ENCODE measurements around the gene BLID.

Gene BLID

DNA sequence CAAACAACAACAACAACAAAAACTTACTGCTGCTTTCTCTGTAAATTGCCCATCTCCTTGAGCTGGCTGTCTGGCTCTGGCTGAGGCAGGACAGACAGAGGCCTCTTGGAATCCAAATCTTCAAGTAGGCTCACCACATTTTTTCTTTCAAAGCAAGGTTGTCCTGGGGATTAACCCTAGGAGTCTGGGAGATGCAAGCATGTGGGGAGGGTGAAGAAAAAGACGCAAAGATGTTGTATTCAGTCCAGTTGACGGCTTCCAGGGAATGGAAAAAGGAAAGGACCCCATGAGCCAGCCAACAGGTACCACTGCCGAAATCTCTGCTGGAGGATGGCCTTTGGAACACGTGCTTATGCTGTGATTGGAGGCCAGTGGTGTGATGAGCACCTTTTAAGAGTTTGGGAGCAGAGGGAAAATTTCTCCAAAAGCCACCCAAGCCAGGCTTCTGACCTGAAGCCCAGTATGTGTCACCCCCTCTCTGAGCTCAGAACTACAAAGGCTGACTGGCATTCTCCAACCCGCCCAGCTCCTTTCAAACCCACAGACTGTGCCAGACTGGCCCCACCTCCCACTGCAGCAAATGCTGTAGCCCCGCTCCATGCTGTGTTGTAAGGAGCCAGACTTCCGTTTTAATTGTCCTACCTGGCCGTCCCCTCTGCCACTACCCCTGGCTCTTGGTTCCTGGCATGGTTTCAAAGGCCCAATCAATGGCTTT lies 10.8 kb downstream of the BLID start:
- H3K4me1 ChIP-seq (ENCODE audit: control insufficient read depth in 2 of 2, insufficient read depth in 2 of 2, low read length in 2 of 2) = no peaks in the 10 kb centered on the region
- no peak overlapping the region for H3K4me3 ChIP-seq (ENCODE audit: low read length in 2 of 2)
- no peak overlapping the region for H3K27ac ChIP-seq (ENCODE audit: low read depth in 2 of 2, low read length in 2 of 2)
- no peaks in the 10 kb centered on the region for H3K36me3 ChIP-seq (ENCODE audit: control insufficient read depth in 2 of 2, insufficient read depth in 2 of 2, low read length in 2 of 2)
- H3K27me3 ChIP-seq (ENCODE audit: control insufficient read depth in 2 of 2, insufficient read depth in 2 of 2, low read length in 2 of 2) = peaks cover 0 to 2% of the 10 kb centered on the region in 2 donors
- H3K9me3 ChIP-seq (ENCODE audit: control insufficient read depth in 2 of 2, low read length in 2 of 2) = no peaks in the 10 kb centered on the region
- no peak overlapping the region for H3K9ac ChIP-seq (ENCODE audit: low read depth in 1 of 2, low read length in 2 of 2)

DNA sequence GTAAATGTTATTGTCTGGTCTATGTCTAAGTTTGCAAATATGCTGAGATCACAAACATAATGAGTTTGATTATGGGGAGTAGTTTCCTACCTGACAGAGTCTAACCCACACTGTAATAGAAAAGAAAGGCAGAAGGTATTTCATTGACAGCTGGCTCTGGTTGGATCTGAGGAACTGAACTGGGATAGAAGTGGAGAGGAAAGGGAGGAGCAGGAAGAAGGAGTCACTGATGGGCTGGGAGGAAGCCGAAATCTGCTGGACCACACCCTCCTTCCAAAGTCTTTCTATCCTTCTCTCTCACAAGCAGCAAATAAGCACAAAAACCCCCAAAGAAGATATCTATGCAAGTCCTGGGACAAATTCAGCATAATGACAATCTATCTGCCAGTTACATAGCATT lies 11.7 kb downstream of the BLID start:
- no peak overlapping the region for H3K4me3 ChIP-seq (ENCODE audit: low read length in 2 of 2)
- H3K4me1 ChIP-seq (ENCODE audit: control insufficient read depth in 2 of 2, insufficient read depth in 2 of 2, low read length in 2 of 2) = no peaks in the 10 kb centered on the region
- no peaks in the 10 kb centered on the region for H3K9me3 ChIP-seq (ENCODE audit: control insufficient read depth in 2 of 2, low read length in 2 of 2)
- no peak overlapping the region for H3K9ac ChIP-seq (ENCODE audit: low read depth in 1 of 2, low read length in 2 of 2)
- no peaks in the 10 kb centered on the region for H3K36me3 ChIP-seq (ENCODE audit: control insufficient read depth in 2 of 2, insufficient read depth in 2 of 2, low read length in 2 of 2)
- peaks cover 0 to 2% of the 10 kb centered on the region in 2 donors for H3K27me3 ChIP-seq (ENCODE audit: control insufficient read depth in 2 of 2, insufficient read depth in 2 of 2, low read length in 2 of 2)
- no peak overlapping the region for H3K27ac ChIP-seq (ENCODE audit: low read depth in 2 of 2, low read length in 2 of 2)

DNA sequence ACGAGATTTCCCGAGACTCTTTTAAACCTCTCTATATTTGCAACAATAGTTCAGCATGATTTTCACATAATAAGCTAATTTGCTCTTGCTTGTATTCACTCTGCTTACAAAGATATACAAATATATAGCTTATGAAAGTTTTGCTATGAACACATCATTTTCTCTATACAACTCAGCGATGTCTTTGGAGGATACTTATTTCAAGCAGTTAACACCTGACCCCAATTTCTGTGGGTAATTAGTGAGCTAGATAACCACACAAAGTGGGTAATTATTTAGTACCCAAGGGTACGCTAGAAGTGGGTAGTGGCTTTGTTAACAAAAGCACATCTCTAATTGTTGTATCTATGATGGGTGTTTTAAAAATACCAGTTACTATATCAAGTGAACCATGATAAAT lies 12.3 kb downstream of the BLID start:
- no peak overlapping the region for H3K27ac ChIP-seq (ENCODE audit: low read depth in 2 of 2, low read length in 2 of 2)
- H3K4me1 ChIP-seq (ENCODE audit: control insufficient read depth in 2 of 2, insufficient read depth in 2 of 2, low read length in 2 of 2) = no peaks in the 10 kb centered on the region
- H3K9me3 ChIP-seq (ENCODE audit: control insufficient read depth in 2 of 2, low read length in 2 of 2) = no peaks in the 10 kb centered on the region
- no peak overlapping the region for H3K4me3 ChIP-seq (ENCODE audit: low read length in 2 of 2)
- no peak overlapping the region for H3K9ac ChIP-seq (ENCODE audit: low read depth in 1 of 2, low read length in 2 of 2)
- peaks cover 0 to 2% of the 10 kb centered on the region in 2 donors for H3K27me3 ChIP-seq (ENCODE audit: control insufficient read depth in 2 of 2, insufficient read depth in 2 of 2, low read length in 2 of 2)
- H3K36me3 ChIP-seq (ENCODE audit: control insufficient read depth in 2 of 2, insufficient read depth in 2 of 2, low read length in 2 of 2) = no peaks in the 10 kb centered on the region

DNA sequence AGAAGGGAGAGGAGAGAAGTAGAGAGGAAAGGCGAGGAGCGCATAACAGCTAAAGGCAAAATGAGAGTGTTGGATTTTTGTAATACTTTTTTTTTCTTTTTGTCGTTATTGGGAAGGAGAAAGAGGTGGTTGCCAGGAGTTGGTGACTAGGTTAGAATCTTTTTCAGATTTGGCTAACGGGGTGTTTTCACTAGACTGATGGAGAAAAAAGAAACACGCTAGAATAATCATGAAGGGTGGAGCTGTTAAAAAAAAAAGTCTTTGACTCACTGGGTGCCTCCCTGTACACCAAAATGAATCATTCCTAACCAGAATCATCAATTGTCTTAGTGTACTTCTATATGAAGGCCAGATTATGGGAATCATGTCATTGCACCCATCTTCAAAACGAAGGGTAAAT lies 12.7 kb downstream of the BLID start:
- Histone ChIP-seq H3K9me3 (ENCODE audit: control insufficient read depth in 2 of 2, low read length in 2 of 2) (no peaks in the 10 kb centered on the region), H3K4me3 (ENCODE audit: low read length in 2 of 2) (no peak overlapping the region), H3K9ac (ENCODE audit: low read depth in 1 of 2, low read length in 2 of 2) (no peak overlapping the region), H3K4me1 (ENCODE audit: control insufficient read depth in 2 of 2, insufficient read depth in 2 of 2, low read length in 2 of 2) (no peaks in the 10 kb centered on the region), H3K27ac (ENCODE audit: low read depth in 2 of 2, low read length in 2 of 2) (no peak overlapping the region), H3K36me3 (ENCODE audit: control insufficient read depth in 2 of 2, insufficient read depth in 2 of 2, low read length in 2 of 2) (no peaks in the 10 kb centered on the region), H3K27me3 (ENCODE audit: control insufficient read depth in 2 of 2, insufficient read depth in 2 of 2, low read length in 2 of 2) (peaks cover 0 to 2% of the 10 kb centered on the region in 2 donors)

DNA sequence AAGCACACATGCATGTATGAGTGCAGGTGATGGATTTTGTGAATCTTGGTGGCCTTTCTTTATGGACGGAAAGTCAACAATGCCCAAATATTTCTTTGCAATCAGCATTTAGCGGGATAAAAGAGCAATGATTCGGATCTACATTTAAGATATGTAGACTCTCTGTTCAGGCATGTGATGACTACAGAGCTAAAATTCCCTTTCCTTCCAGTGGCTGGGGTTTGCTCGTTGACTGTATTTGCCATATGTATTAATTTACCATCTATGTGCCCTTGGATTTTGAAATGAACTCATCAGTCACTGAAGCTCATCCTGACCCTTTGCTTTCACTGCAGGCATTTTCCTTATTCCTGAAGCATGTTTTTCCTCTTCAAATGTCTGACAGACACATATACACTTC lies 13.6 kb downstream of the BLID start:
- no peaks in the 10 kb centered on the region for H3K9me3 ChIP-seq (ENCODE audit: control insufficient read depth in 2 of 2, low read length in 2 of 2)
- peaks cover 0 to 2% of the 10 kb centered on the region in 2 donors for H3K27me3 ChIP-seq (ENCODE audit: control insufficient read depth in 2 of 2, insufficient read depth in 2 of 2, low read length in 2 of 2)
- H3K4me3 ChIP-seq (ENCODE audit: low read length in 2 of 2) = no peak overlapping the region
- H3K36me3 ChIP-seq (ENCODE audit: control insufficient read depth in 2 of 2, insufficient read depth in 2 of 2, low read length in 2 of 2) = no peaks in the 10 kb centered on the region
- H3K27ac ChIP-seq (ENCODE audit: low read depth in 2 of 2, low read length in 2 of 2) = no peak overlapping the region
- no peak overlapping the region for H3K9ac ChIP-seq (ENCODE audit: low read depth in 1 of 2, low read length in 2 of 2)
- H3K4me1 ChIP-seq (ENCODE audit: control insufficient read depth in 2 of 2, insufficient read depth in 2 of 2, low read length in 2 of 2) = no peaks in the 10 kb centered on the region

DNA sequence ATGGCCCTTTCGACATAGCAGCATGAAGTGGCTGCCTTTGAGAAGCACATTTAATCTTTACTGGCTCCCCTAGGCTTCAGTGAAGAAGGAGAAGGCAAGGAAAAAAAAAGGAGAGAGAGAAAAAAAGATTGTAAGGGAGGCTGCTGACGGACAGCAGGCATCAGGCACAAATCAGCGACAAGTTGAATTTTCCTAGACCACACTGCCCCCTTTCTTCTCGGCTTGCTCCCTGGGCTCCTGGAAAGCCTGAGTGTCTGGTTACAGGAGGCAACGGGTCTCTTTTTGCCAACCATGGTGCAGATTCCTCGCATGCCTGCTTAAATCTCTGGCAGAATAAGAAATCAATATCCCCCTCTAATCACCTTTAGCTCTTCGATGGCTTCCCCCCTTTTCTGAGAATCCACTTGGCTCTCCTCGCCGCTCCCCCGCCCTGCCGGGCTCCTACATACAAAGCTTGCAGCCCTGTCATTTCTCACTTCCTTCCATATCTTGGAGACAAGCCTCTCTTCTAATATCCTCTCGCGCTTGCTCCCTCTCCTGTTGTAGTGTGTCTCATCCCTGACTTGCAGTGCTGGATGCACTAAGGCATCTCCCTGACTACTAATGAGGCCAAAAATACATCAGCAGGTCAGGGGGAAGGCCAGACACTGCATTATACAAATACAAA lies 14.3 kb downstream of the BLID start:
- H3K27me3 ChIP-seq (ENCODE audit: control insufficient read depth in 2 of 2, insufficient read depth in 2 of 2, low read length in 2 of 2) = peaks cover 0 to 2% of the 10 kb centered on the region in 2 donors
- peak overlapping the region in 1 of 2 donors; percentile 63 for H3K4me3 ChIP-seq (ENCODE audit: low read length in 2 of 2)

DNA sequence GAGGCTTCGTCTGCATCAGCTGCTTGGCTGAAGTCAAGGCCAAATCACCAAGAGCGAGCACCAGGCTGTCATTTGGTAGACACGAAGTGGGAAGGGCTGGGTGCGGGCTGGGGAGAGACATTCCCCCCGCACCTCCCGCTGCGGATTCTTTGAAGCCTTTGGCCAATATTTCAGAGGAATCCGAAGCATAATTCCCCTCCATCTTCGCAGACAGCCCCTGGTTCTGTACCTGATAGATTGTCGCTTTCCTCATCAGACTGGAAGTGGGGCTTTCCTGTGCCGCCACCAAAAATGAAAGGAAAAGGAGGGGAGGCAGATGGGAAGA lies 15.3 kb downstream of the BLID start:
- Histone ChIP-seq H3K27ac (ENCODE audit: low read depth in 2 of 2, low read length in 2 of 2) (peak overlapping the region; percentile 10 to 52), H3K9ac (ENCODE audit: low read depth in 1 of 2, low read length in 2 of 2) (peak overlapping the region in 1 of 2 donors; percentile 51), H3K27me3 (ENCODE audit: control insufficient read depth in 2 of 2, insufficient read depth in 2 of 2, low read length in 2 of 2) (peaks cover 0 to 2% of the 10 kb centered on the region in 2 donors), H3K4me3 (ENCODE audit: low read length in 2 of 2) (peak overlapping the region; percentile 26 to 63), H3K9me3 (ENCODE audit: control insufficient read depth in 2 of 2, low read length in 2 of 2) (no peaks in the 10 kb centered on the region), H3K36me3 (ENCODE audit: control insufficient read depth in 2 of 2, insufficient read depth in 2 of 2, low read length in 2 of 2) (no peaks in the 10 kb centered on the region), H3K4me1 (ENCODE audit: control insufficient read depth in 2 of 2, insufficient read depth in 2 of 2, low read length in 2 of 2) (no peaks in the 10 kb centered on the region)

More for the DNA sequence above, 14.3 kb downstream of the BLID start:
- H3K9me3 ChIP-seq (ENCODE audit: control insufficient read depth in 2 of 2, low read length in 2 of 2) = no peaks in the 10 kb centered on the region
- peak overlapping the region in 1 of 2 donors; percentile 52 for H3K27ac ChIP-seq (ENCODE audit: low read depth in 2 of 2, low read length in 2 of 2)
- H3K9ac ChIP-seq (ENCODE audit: low read depth in 1 of 2, low read length in 2 of 2) = no peak overlapping the region
- H3K36me3 ChIP-seq (ENCODE audit: control insufficient read depth in 2 of 2, insufficient read depth in 2 of 2, low read length in 2 of 2) = no peaks in the 10 kb centered on the region
- no peaks in the 10 kb centered on the region for H3K4me1 ChIP-seq (ENCODE audit: control insufficient read depth in 2 of 2, insufficient read depth in 2 of 2, low read length in 2 of 2)

DNA sequence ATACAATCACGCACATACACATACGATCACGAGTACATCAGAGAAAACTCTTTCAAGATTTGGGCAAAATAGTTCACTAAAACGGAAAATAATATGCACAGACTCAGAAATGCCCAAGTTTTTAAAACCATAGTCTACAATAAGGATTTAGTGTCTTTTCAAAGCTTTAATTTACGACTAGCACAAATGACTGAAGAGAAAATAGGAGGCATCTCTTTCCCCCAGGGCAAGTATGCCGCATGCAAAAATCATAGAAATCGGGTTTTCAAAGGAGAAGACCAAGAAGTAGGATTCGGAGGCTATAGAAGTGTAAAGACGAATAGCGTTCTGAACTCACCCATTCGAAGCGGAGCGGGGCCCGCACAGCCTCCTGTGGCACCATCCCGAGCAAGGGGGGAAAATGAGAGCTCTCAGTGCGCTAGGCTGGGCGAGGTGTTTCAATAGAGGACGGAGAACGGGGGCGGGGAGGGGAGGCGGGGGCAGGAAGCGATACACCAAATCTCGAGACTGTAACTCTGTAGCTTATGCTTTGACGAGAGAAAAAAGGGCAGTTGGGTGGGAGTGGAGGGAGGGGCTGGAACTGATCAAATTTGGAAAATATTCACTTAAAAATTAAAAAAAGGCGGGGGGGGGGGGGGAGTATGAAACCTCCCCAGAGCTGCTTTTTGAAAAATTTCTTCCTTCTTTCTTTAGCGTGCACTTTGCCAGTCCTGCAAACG lies 15.8 kb downstream of the BLID start:
- Histone ChIP-seq H3K27me3 (ENCODE audit: control insufficient read depth in 2 of 2, insufficient read depth in 2 of 2, low read length in 2 of 2) (peaks cover 0 to 2% of the 10 kb centered on the region in 2 donors), H3K4me3 (ENCODE audit: low read length in 2 of 2) (peak overlapping the region; percentile 26 to 63), H3K4me1 (ENCODE audit: control insufficient read depth in 2 of 2, insufficient read depth in 2 of 2, low read length in 2 of 2) (no peaks in the 10 kb centered on the region), H3K27ac (ENCODE audit: low read depth in 2 of 2, low read length in 2 of 2) (peak overlapping the region; percentile 10 to 52), H3K9me3 (ENCODE audit: control insufficient read depth in 2 of 2, low read length in 2 of 2) (no peaks in the 10 kb centered on the region), H3K36me3 (ENCODE audit: control insufficient read depth in 2 of 2, insufficient read depth in 2 of 2, low read length in 2 of 2) (no peaks in the 10 kb centered on the region), H3K9ac (ENCODE audit: low read depth in 1 of 2, low read length in 2 of 2) (peak overlapping the region in 1 of 2 donors; percentile 44)

DNA sequence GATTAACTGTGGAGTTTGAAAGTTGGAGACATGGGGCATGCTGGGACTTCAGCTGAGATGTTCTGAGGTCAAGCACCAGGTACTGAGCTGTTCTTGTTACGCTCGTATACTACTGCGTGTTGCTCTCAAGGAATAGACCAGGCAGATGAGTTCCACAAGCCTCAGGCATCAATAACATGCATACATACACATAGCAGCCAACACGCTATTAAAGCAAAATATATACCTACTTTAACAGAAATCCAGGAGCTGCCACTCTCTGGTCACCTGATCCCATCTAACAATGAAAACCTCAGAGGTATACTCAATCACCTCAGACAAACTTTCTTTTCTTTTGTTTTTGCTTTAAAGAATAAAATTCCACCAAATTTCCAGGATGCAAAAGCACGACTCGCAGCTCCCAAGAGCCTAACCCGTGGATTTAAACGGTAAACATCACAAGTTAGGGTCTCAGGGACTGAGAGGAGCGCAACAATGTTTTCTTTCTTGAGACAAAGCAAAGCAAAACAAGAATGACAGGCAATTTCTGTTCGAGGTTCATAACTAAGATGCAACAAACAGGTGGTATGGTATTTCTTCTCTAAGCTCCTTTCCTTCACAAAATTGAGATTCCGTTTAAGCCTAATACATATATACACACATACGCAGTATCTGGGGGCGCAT lies 16.5 kb downstream of the BLID start:
- peaks cover 0 to 2% of the 10 kb centered on the region in 2 donors for H3K27me3 ChIP-seq (ENCODE audit: control insufficient read depth in 2 of 2, insufficient read depth in 2 of 2, low read length in 2 of 2)
- peak overlapping the region in 1 of 2 donors; percentile 44 for H3K9ac ChIP-seq (ENCODE audit: low read depth in 1 of 2, low read length in 2 of 2)
- H3K4me1 ChIP-seq (ENCODE audit: control insufficient read depth in 2 of 2, insufficient read depth in 2 of 2, low read length in 2 of 2) = no peaks in the 10 kb centered on the region
- H3K9me3 ChIP-seq (ENCODE audit: control insufficient read depth in 2 of 2, low read length in 2 of 2) = no peaks in the 10 kb centered on the region
- no peaks in the 10 kb centered on the region for H3K36me3 ChIP-seq (ENCODE audit: control insufficient read depth in 2 of 2, insufficient read depth in 2 of 2, low read length in 2 of 2)
- H3K4me3 ChIP-seq (ENCODE audit: low read length in 2 of 2) = peak overlapping the region; percentile 22 to 63
- H3K27ac ChIP-seq (ENCODE audit: low read depth in 2 of 2, low read length in 2 of 2) = peak overlapping the region; percentile 5 to 29
